Stimulated activated CD8-positive, alpha-beta memory T cell treated with anti-CD3 and anti-CD28 coated beads, Interleukin-15, amount 100 ng/mL, for 4 hours (primary cell): ENCODE data around the gene RUNX2.

Source experiments
- DNase-seq, 2 donors: peaks; one replicate each; pipeline ENCODE4 v3.0.0-alpha.2; 2020; ENCODE audit warnings: low read depth in 2 of 2

RUNX2 gene

GRCh38 chr6:45483501-45483900, 155.4 kb downstream of the RUNX2 start:
- DNase-seq = no peak

GRCh38 chr6:45486736-45487135, 158.6 kb downstream of the RUNX2 start:
- no peak for DNase-seq

DNA sequence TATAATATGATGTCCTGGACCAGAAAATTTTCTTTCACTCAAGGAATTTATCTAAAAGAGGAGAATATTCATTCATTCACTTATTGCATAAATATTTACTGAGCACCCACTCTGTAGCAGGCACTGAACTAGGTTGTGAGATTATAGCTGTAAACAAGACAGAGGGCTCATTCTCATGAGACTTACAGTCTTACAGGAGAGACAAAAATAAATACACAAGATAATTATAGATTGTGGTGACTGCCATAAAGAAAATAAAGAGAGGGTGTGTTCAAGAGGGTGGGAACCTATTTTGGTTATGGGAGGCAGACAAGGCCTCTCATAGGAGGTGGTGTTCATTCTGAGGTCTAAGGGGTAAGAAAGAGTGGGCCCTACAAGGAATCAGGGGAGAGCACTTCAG, 159.5 kb downstream of the RUNX2 start:
- DNase-seq = no peak

- no peak for DNase-seq
These were observed 160.1 kb downstream of the RUNX2 start for GRCh38 chr6:45488269-45488668.

- DNase-seq = no peak
These were observed 160.8 kb downstream of the RUNX2 start for GRCh38 chr6:45488889-45489288.

- no peak for DNase-seq
These were observed 163.1 kb downstream of the RUNX2 start for GRCh38 chr6:45491048-45491735.

GRCh38 chr6:45491874-45492273, 163.7 kb downstream of the RUNX2 start:
- DNase-seq = no peak

- DNase-seq = no peak
These were observed 165.6 kb downstream of the RUNX2 start for GRCh38 chr6:45493761-45494160.

DNA sequence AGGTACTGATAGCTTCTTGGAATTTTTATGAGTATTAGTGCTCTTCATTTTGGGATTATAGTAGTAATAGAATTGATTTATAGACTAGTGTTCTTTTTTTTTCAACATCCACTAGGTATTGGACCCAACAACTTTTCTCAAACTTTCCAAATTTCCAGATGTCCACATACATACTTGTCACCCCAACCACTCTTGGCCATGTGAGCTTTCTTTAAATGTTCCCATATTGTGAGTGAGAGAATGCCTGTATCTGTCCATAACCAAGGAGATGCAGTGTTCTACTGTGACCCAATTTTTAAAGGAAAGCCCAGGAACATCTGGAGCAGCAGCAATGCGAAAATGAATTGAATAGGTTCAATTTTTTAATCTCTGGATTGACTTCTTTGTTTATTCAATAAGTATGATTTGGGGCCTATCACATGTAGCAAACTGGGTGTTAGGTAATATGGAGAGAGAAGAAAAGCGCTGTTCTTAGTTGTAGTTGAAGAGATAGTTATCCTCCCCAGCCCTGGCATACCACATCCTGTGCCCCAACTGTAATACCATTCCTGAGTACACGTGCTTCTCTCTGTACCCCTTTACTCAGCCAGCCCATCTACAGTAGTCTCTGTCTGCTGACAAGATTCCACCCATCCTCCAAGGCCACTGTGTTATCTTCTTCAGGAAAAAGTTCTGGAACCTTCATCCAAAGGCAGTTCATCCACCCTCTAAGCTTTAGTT, 166.4 kb downstream of the RUNX2 start:
- no peak for DNase-seq

DNA sequence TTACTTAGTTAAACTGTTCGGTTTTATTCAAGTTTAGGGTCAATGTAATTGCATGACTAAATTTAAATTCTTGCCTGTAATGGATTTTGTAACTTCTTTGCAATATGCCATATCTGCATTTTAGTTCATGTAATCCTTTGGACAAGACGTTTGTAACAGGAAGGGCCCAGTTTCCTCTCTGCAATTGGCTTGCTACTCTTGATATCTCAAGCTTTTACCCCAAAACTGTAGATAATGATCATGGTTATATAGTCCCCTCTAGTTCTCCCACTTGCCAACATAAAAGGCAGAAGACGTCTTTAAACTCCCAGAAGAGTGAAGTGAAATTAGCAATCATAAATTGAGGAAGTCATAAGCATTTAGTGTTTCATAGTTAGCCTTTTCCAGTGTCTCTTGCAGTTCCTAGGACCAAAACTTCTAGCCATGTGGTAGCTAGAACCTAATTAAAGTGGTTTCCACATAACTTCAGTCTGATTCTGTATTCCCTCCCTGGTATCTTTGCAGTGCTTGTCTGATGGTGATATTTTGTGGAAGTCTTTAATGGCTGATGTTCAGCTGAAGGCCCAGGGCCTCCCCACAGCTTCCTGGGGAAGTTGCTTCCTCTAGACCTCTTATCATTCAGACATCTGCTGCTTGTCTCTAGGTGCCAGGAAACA, 167.4 kb downstream of the RUNX2 start:
- no peak for DNase-seq

GRCh38 chr6:45496085-45496433, 167.9 kb downstream of the RUNX2 start:
- DNase-seq = no peak

DNA sequence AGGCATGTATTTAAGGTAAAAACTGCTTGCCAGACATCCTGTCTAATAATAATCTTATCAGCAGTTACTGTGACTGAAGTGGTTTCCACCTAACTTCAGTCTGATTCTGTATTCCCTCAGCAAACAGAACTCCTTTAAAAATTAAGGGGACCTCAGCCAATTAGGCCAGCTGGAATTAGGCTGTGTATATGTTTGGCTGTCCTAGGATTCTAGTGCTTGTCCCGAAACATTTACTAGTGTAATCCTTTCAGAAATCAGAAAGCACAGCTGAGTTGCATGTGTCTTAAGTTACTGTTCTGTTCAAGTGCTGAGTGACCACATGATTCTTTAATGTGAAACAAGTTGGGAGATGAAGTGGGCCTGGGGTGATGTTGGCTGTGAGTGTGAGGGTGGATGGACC, 170.5 kb downstream of the RUNX2 start:
- DNase-seq = no peak

DNA sequence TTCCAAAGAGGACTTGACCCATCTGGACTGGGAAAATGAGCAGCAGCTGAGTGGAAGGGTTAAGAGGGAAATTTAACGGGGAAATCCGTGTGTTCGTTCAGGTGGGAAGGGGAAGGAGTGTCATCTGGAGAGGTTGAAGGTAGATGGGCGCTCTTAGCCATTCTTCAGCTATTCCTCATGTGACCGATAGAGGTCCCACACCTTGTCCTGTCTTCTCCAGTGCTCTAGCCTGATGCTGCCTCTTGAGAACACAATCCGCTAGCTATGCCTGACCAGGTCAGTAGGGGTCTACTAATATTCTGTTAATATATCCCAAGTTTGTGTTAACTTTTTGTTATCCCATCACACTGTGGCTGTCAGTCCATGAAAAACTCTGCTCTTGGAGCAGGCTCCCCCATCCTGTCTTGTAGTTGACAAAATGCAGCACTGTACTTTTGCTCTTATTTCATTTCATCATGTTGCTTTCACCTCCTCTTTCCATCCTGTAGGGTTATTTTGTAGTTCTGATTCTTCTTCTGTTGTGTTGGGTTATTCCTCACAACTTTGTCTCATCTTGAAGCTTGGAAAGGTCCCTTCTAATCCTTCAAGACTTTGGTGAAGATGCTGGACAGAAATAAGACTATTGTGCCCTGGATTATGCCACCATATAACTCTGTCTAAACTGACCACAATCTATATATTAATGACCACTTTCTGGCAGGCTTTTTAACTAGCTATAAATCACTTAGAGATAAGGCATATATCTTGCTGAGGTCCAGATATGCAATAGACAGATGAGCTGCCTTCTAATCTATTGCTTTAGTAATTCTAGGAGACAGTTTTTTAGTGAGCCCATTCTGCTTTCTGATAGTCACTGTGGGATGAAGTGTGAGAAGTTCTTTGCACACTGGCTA, 173.0 kb downstream of the RUNX2 start:
- no peak for DNase-seq

- DNase-seq = no peak
These were observed 174.3 kb downstream of the RUNX2 start for GRCh38 chr6:45502456-45502855.

- DNase-seq = no peak
These were observed 176.8 kb downstream of the RUNX2 start for GRCh38 chr6:45504947-45505346.

GRCh38 chr6:45505470-45505869, 177.3 kb downstream of the RUNX2 start:
- DNase-seq = no peak

DNA sequence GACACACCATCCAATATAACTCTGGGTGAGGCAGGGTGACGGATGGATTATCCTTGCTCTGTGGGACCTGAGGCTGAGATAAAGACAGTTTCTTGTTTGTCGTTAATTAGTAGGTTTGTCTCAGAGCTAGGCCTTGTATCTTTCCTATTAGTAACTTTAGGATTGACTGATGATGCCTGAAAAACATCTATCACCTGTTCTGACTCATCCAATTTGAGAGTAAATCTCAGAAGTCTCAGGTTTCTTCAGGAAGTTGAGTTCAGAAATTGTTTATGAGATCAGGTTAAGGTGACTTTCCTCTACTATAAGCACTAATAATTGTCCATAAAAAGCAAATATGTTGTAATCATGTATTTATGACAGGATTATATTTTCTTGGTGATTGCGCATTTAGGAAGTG, 179.1 kb downstream of the RUNX2 start:
- no peak for DNase-seq

DNA sequence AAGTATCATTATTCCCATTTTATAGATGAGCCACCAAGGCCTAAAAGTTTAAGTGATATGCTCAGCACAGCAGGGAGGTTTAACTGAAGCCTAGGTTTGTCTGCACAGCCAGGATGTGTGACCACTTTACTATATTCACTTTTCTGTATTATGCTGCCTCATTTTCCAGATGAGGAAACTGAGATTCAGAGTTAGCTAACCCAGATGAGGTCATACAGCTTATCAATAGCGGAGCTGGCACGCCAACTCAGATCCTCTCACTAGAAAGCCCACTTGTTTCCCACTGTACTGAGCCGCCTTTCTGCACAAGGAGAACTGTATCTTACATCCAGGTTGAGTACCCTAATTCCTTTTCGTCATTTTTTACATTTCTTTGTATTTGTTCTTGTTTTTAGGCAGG, 181.3 kb downstream of the RUNX2 start:
- no peak for DNase-seq

GRCh38 chr6:45512717-45513116, 184.6 kb downstream of the RUNX2 start:
- DNase-seq = no peak

DNA sequence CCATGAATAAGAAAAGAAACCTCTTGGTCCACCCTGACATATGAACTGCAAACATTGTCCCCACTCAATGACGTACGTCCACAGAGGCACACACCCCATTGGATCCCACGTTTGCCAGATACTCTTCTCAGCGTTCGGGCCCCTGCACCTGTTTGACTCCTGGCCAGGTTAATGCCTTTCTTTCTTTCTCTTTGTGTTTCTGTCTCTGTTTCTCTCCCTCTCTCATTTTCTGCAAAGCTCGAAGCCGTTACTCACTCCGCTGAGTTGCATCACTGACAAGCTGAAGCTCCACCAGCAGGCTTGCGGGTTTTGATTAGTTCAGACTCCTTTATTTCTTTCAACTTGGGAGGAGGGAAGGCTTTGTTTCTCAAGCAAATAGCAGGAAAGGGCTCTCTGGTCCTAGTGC, 185.1 kb downstream of the RUNX2 start:
- DNase-seq = no peak

GRCh38 chr6:45513843-45514242, 185.7 kb downstream of the RUNX2 start:
- DNase-seq = no peak
